Choroid plexus epithelial cell (primary cell): ENCODE data around the gene SPAAR.

ENCODE experiments used
- DNase-seq: peaks from one replicate; pipeline ENCODE4 v3.0.0-alpha.2; 2010; ENCODE audit warnings: low read depth
- H3K4me3 ChIP-seq: 2 replicates; pipeline ENCODE4 v1.5.1; 2011; ENCODE audit warnings: low read depth, mild to moderate bottlenecking, control low read depth, low read length, moderate library complexity
- TF ChIP-seq, protein P1 (sequence below): conservative IDR thresholded peaks from 2 replicates; pipeline ENCODE4 v1.5.1; 2011; ENCODE audit warnings: low read depth, mild to moderate bottlenecking, control low read depth, inconsistent platforms, low read length, moderate library complexity

SPAAR gene, protein sequence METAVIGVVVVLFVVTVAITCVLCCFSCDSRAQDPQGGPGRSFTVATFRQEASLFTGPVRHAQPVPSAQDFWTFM

DNA sequence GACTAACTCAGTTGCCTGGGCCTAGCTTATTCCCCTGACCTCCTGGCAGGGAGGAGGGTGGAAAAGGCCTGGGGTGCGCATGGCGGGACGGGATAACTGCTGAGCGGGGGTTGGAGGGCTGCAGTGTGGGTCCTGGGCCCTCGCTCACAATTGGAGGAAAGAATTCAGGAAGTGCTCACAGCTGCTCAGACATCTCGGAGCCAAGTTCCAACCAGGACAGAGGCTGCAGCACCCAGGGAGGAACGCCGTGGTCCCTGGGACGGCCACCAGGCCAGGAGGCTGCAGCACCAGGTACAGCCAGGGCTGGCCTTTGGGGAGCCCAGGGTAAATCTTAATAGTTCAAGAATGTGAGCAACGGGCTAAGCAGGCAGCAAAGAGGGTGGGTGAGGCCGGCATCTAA lies at the start of gene SPAAR:
SPAAR (plus strand) TSS at position 217 of the 400 bp plus-strand sequence. CDS start 974 bp downstream, outside the sequence.
- TF ChIP-seq, protein P1, sequence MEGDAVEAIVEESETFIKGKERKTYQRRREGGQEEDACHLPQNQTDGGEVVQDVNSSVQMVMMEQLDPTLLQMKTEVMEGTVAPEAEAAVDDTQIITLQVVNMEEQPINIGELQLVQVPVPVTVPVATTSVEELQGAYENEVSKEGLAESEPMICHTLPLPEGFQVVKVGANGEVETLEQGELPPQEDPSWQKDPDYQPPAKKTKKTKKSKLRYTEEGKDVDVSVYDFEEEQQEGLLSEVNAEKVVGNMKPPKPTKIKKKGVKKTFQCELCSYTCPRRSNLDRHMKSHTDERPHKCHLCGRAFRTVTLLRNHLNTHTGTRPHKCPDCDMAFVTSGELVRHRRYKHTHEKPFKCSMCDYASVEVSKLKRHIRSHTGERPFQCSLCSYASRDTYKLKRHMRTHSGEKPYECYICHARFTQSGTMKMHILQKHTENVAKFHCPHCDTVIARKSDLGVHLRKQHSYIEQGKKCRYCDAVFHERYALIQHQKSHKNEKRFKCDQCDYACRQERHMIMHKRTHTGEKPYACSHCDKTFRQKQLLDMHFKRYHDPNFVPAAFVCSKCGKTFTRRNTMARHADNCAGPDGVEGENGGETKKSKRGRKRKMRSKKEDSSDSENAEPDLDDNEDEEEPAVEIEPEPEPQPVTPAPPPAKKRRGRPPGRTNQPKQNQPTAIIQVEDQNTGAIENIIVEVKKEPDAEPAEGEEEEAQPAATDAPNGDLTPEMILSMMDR: no peak
- no peak for DNase-seq
- H3K4me3 ChIP-seq: no peak within 1 kb of the TSS

DNA sequence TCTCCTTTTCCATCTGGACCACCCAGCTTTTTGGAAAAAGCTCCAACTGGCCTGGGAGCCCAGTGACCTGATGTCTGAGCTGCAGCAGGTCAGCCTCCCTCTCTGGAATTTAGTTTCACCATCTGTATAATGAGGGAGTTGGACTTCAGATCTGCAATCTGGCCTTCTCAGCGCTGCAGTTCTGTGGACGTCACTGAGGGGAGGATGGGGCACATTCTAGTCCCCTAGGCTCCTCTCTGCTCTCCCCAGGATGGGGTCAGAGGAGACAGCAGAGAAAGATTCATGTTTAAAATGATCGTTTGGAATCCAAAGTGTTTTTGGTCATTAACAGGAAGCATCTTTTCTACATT lies 49.3 kb upstream of the SPAAR start:
- H3K4me3 ChIP-seq: no peak overlapping the region
- no peak for DNase-seq
- TF ChIP-seq, protein P1: no peak

DNA sequence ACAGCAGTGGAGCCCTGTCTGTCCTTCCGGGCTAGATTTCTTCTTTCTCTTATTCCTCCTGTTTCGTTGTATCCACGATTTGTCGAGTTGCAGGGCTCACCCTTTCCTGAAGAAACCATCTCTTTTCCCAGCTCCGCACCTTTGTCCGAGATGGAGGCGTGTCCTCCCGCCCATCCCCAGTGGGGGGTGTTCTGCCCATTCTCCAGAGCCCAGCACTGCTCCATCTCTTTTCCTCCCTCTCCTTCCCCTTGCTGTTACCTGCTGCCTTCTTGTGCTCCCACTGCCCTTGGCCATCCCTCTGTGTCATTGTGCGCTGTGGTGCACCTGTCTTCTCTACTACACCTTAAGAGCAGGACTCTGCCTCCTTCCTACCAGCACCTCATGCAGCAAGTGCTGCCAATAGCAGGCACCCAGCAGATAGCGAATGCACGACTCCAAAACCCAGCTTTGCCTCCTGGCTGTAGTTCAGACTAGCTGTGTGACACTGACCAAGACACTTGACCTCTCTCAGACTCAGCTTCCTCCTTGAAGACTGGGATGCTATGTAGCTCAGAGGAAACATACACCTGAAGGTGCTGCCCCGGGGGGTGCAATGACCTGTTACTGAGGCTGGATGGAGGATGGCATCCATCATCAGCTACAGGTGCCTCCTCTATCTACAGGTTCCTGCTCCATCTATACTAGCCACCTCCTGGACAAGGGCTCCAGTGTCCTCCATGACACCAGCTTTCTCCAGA lies 48.0 kb upstream of the SPAAR start:
- DNase-seq: no peak
- H3K4me3 ChIP-seq: no peak overlapping the region
- TF ChIP-seq, protein P1: no peak

DNA sequence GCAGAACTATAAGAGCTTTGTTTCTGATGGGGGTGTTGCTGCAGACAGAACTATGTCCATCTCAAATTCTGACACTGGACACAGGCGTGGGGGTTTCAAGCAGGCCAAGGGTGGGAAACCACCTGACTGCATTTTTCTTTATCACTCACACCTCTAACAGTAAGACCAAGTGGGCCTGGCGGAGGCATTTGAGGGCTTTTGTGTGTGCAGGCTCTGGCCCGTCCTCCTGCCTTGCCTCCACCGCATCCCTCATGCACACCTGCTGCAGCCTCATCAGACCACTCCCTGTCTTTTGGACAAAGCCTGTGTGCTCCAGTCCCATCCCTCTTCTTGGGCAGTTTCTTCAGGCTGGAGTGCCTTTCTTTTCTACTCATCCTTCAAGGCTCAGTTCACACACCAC lies 47.0 kb upstream of the SPAAR start:
- DNase-seq: no peak
- TF ChIP-seq, protein P1: no peak
- H3K4me3 ChIP-seq: no peak overlapping the region

DNA sequence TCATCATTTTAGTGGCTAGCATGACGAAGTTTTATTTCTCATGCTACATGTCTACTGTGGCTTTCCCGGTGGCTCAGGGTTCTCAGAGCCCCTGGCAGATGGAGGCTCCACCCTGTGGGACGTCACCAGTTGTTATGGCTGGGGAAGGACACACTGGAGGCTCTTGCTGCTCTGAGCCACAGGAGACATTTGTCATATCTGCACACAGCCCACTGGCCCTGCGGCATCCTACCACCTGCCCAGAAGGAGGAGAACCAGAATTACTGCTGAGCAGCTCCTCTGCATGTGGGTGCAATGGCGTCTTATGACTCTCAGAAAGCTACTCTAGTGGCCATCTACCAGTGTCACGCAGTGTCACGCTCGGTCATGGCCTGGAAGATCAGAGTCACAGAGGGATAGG lies 45.7 kb upstream of the SPAAR start:
- DNase-seq: no peak
- no peak overlapping the region for H3K4me3 ChIP-seq
- TF ChIP-seq, protein P1: no peak

DNA sequence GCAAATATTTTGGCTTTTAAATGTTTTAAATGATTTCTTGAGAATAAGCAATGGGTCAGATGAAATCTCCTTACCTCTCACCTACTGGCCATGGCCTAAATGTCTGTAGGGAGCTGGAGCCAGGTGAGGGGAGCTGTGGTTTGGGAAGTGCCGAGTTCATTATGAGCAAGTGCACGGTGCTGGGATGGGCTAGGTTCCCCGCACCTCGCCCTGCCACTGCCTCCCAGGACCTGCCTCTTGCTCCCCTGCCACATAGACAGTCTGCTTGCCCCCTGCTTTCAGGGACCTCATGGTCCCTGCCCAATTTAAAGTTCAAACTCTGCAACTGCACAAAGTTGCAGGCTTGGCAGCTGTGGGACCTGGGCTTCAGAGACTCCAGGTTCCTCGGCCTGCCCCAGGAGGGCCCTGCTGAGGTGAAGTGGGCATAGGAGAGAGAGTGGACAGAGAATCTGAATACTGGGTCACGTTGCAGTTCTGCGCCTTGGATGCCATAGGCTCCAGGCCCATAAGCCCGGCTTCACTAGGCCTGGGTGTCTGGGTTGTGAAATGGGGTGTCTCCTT lies 44.5 kb upstream of the SPAAR start:
- TF ChIP-seq, protein P1: no peak
- H3K4me3 ChIP-seq: no peak overlapping the region
- no peak for DNase-seq

DNA sequence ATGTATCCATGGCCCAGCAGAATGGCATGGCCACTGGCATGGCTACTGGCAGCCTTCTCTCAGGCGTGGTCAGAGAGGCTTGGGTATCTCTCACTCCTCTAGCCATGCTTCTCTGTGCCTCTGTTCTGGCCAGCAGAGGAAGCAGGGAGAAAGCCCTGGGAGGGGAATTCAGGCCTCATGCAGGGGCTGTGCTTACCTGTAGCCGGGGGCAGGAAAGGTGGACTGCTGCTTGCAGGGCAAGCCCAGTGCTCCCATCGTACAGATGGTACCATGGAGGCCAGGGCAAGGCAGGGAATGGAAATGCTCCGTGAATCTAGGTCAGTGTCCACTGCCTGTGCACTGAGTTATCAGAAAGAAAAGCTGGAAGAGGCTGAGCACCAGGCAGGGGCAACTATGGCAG lies 41.8 kb upstream of the SPAAR start:
- no peak for DNase-seq
- TF ChIP-seq, protein P1: no peak
- no peak overlapping the region for H3K4me3 ChIP-seq
